WTC11 (cell line): ENCODE measurements around the gene MESD. TPM values are rescaled to one million over a fixed set of nuclear protein-coding genes. Genes with fewer than 3 reads are reported as not detected.

Source experiments
- ATAC-seq: fragments of 200-7000 bp; cut with Tn5 transposase; 2 replicates; pipeline ENCODE4 v1.10.0; 2021; ENCODE audit warnings: mild to moderate bottlenecking, moderate library complexity
- CTCF ChIA-PET: fragments of 300-600 bp; sonication (Branson Sonifier 250); formaldehyde crosslinking; loops from one replicate; lab custom pipeline; 2021; ENCODE audit warnings: antibody characterized with exemption; lab: Charles Lee
- POLR2A ChIA-PET: fragments of 350-600 bp; sonication (Branson Sonifier 250); formaldehyde crosslinking; loops from one replicate; lab custom pipeline; 2021; ENCODE audit warnings: antibody characterized with exemption; lab: Charles Lee
- DNase-seq: peaks from one replicate; pipeline ENCODE4 v3.0.0; 2021; ENCODE audit warnings: low spot score
- H3K27ac Mint-ChIP-seq: 2 replicates; pipeline ENCODE4 v1.8.0; 2021; ENCODE audit warnings: mixed read lengths
- H3K27me3 Mint-ChIP-seq: 2 replicates; pipeline ENCODE4 v1.8.0; 2021; ENCODE audit warnings: low read depth, mild to moderate bottlenecking, moderate library complexity, mixed read lengths
- H3K36me3 Mint-ChIP-seq: 2 replicates; pipeline ENCODE4 v1.8.0; 2021; ENCODE audit warnings: mixed read lengths
- H3K4me1 Mint-ChIP-seq: 2 replicates; pipeline ENCODE4 v1.8.0; 2022; ENCODE audit warnings: mixed read lengths
- H3K4me3 Mint-ChIP-seq: 2 replicates; pipeline ENCODE4 v1.8.0; 2021; ENCODE audit warnings: mild to moderate bottlenecking, moderate library complexity, mixed read lengths
- H3K9me3 Mint-ChIP-seq: 2 replicates; pipeline ENCODE4 v1.8.0; 2021; ENCODE audit warnings: mixed read lengths
- CREB1 ChIP-seq: sonication (generic); formaldehyde crosslinking; IDR thresholded peaks from 2 replicates; pipeline ENCODE4 v1.8.0; 2023; ENCODE audit warnings: mild to moderate bottlenecking, missing genetic modification reagents
- CREM ChIP-seq: sonication (generic); formaldehyde crosslinking; IDR thresholded peaks from 2 replicates; pipeline ENCODE4 v1.8.1; 2022; ENCODE audit warnings: mild to moderate bottlenecking, missing genetic modification reagents, moderate library complexity
- ELF4 ChIP-seq: sonication (generic); formaldehyde crosslinking; IDR thresholded peaks from 2 replicates; pipeline ENCODE4 v1.8.1; 2022; ENCODE audit warnings: low read depth, mild to moderate bottlenecking, moderate library complexity, missing genetic modification reagents
- EMX1 ChIP-seq: fragments of 250-450 bp; sonication (Bioruptor Pico); IDR thresholded peaks from 2 replicates; pipeline ENCODE4 v1.8.0; 2021; ENCODE audit warnings: mild to moderate bottlenecking
- ESRRA ChIP-seq: sonication (generic); formaldehyde crosslinking; IDR thresholded peaks from 2 replicates; pipeline ENCODE4 v1.8.1; 2022; ENCODE audit warnings: mild to moderate bottlenecking, missing genetic modification reagents, borderline replicate concordance
- ETV6 ChIP-seq: sonication (generic); formaldehyde crosslinking; IDR thresholded peaks from 2 replicates; pipeline ENCODE4 v1.8.1; 2022; ENCODE audit warnings: mild to moderate bottlenecking, missing genetic modification reagents
- FOXJ3 ChIP-seq: sonication (generic); formaldehyde crosslinking; IDR thresholded peaks from 2 replicates; pipeline ENCODE4 v1.9.0; 2021; ENCODE audit warnings: missing genetic modification reagents, mild to moderate bottlenecking, borderline replicate concordance
- HMGA2 ChIP-seq: fragments of 250-450 bp; sonication (Bioruptor Pico); IDR thresholded peaks from 2 replicates; pipeline ENCODE4 v1.4.0; 2021; ENCODE audit warnings: mild to moderate bottlenecking, moderate library complexity
- JUN ChIP-seq: sonication (generic); formaldehyde crosslinking; IDR thresholded peaks from 2 replicates; pipeline ENCODE4 v1.8.0; 2023; ENCODE audit warnings: mild to moderate bottlenecking, missing genetic modification reagents
- KAT7 ChIP-seq: sonication (generic); formaldehyde crosslinking; IDR thresholded peaks from 2 replicates; pipeline ENCODE4 v1.8.1; 2023; ENCODE audit warnings: missing genetic modification reagents, mild to moderate bottlenecking, borderline replicate concordance
- NFE2L1 ChIP-seq: sonication (generic); formaldehyde crosslinking; IDR thresholded peaks from 2 replicates; pipeline ENCODE4 v1.8.1; 2023; ENCODE audit warnings: missing genetic modification reagents
- PRRX2 ChIP-seq: fragments of 250-450 bp; sonication (Bioruptor Pico); IDR thresholded peaks from 2 replicates; pipeline ENCODE4 v1.8.0; 2021; ENCODE audit warnings: mild to moderate bottlenecking
- RORB ChIP-seq: fragments of 250-450 bp; sonication (Bioruptor Pico); IDR thresholded peaks from 2 replicates; pipeline ENCODE4 v1.9.0; 2021; ENCODE audit warnings: mild to moderate bottlenecking
- SMAD4 ChIP-seq: sonication (generic); formaldehyde crosslinking; IDR thresholded peaks from 2 replicates; pipeline ENCODE4 v1.8.0; 2022; ENCODE audit warnings: mild to moderate bottlenecking, missing genetic modification reagents
- SOX15 ChIP-seq: fragments of 250-450 bp; sonication (Bioruptor Pico); IDR thresholded peaks from 2 replicates; pipeline ENCODE4 v1.9.0; 2021; ENCODE audit warnings: mild to moderate bottlenecking
- TEAD1 ChIP-seq: sonication (generic); formaldehyde crosslinking; IDR thresholded peaks from 2 replicates; pipeline ENCODE4 v1.8.0; 2022; ENCODE audit warnings: mild to moderate bottlenecking, missing genetic modification reagents
- TEAD4 ChIP-seq: sonication (generic); formaldehyde crosslinking; IDR thresholded peaks from 2 replicates; pipeline ENCODE4 v1.8.0; 2022; ENCODE audit warnings: mild to moderate bottlenecking, missing genetic modification reagents
- ZNF121 ChIP-seq: sonication (generic); formaldehyde crosslinking; IDR thresholded peaks from 2 replicates; pipeline ENCODE4 v1.8.0; 2023; ENCODE audit warnings: missing genetic modification reagents
- ZNF138 ChIP-seq: sonication (generic); formaldehyde crosslinking; conservative IDR thresholded peaks from 2 replicates; pipeline ENCODE4 v1.8.1; 2022; ENCODE audit warnings: mild to moderate bottlenecking, moderate library complexity, missing genetic modification reagents
- ZNF219 ChIP-seq: sonication (generic); formaldehyde crosslinking; IDR thresholded peaks from 2 replicates; pipeline ENCODE4 v1.8.0; 2023; ENCODE audit warnings: missing genetic modification reagents, mild to moderate bottlenecking, borderline replicate concordance
- ZNF232 ChIP-seq: sonication (generic); formaldehyde crosslinking; IDR thresholded peaks from 2 replicates; pipeline ENCODE4 v1.8.0; 2022; ENCODE audit warnings: mild to moderate bottlenecking, missing genetic modification reagents
- ZNF416 ChIP-seq: fragments of 250-450 bp; sonication (Bioruptor Pico); IDR thresholded peaks from 2 replicates; pipeline ENCODE4 v1.9.0; 2021; ENCODE audit warnings: mild to moderate bottlenecking, inconsistent platforms
- ZNF423 ChIP-seq: fragments of 250-450 bp; sonication (Bioruptor Pico); IDR thresholded peaks from 2 replicates; pipeline ENCODE4 v2.1.2; 2022; ENCODE audit warnings: mild to moderate bottlenecking, moderate library complexity
- total RNA-seq: library from RNA; stranded (reverse); gene quantifications from 3 replicates; pipeline ENCODE4 v1.2.3, GENCODE V29; 2021
- TF ChIP-seq, protein P1 (sequence below): sonication (generic); formaldehyde crosslinking; IDR thresholded peaks from 2 replicates; pipeline ENCODE4 v1.8.0; 2022; ENCODE audit warnings: mild to moderate bottlenecking, missing genetic modification reagents
- TF ChIP-seq, protein P2 (sequence below): sonication (generic); formaldehyde crosslinking; conservative IDR thresholded peaks from 2 replicates; pipeline ENCODE4 v1.8.1; 2023; ENCODE audit warnings: mild to moderate bottlenecking, low read depth, missing genetic modification reagents, moderate library complexity
- TF ChIP-seq, protein P3 (sequence below): fragments of 250-450 bp; sonication (Bioruptor Pico); IDR thresholded peaks from 2 replicates; pipeline ENCODE4 v1.8.0; 2021; ENCODE audit warnings: mild to moderate bottlenecking
- TF ChIP-seq, protein P4 (sequence below): sonication (generic); formaldehyde crosslinking; IDR thresholded peaks from 2 replicates; pipeline ENCODE4 v1.8.1; 2023; ENCODE audit warnings: mild to moderate bottlenecking, missing genetic modification reagents
- TF ChIP-seq, protein P5 (sequence below): sonication (generic); formaldehyde crosslinking; IDR thresholded peaks from 2 replicates; pipeline ENCODE4 v1.8.1; 2022; ENCODE audit warnings: low read depth, missing genetic modification reagents, borderline replicate concordance
- TF ChIP-seq, protein P6 (sequence below): sonication (generic); formaldehyde crosslinking; IDR thresholded peaks from 2 replicates; pipeline ENCODE4 v1.8.1; 2023; ENCODE audit warnings: mild to moderate bottlenecking, moderate library complexity, missing genetic modification reagents

MESD gene
- total RNA-seq, 1 experiment from 2014 or later: 28.3 TPM

DNA sequence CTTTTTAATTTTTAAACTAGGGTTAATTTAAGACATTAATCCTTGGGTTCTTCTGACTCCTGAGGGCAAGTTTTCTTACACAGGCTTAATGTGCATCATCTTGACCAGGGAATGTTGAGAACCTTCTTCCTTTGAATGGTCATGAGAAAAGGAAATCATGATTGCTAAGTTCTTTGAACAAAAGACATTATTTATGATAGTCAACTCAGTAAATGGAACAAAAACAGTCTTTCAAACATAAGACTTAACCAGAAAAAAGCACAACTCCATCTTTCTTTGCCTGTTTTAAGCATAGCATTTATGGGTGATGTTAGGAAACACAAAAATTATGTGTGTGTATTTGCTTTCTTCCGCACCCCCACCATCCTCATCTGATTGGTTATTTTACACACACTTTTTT is 16.5 kb upstream of the MESD start:
- Mint-ChIP-seq H3K4me3 (no peak overlapping the region), H3K36me3 (peaks cover 4% of the 10 kb centered on the region; the same call in 1 of the 2 replicates), H3K27me3 (peaks cover 2% of the 10 kb centered on the region; the same call in 1 of the 2 replicates), H3K4me1 (peaks cover 3% of the 10 kb centered on the region; the same call in 1 of the 2 replicates), H3K27ac (no peak overlapping the region), H3K9me3 (no peaks in the 10 kb centered on the region)
- DNase-seq (no peak), ATAC-seq (no peak)
- ChIA-PET POLR2A (no interaction called here), CTCF (interaction anchor here (1.0 to 1.9 kb wide), 2 partner anchors 15 to 260 kb away, joined by 5 to 6 read pairs; no protein-coding TSS in a partner anchor)
- no peak for TF ChIP-seq JUN
- TF ChIP-seq, protein P1, sequence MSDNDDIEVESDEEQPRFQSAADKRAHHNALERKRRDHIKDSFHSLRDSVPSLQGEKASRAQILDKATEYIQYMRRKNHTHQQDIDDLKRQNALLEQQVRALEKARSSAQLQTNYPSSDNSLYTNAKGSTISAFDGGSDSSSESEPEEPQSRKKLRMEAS (CRISPR knock-in tag): no peak
- no peak for TF ChIP-seq CREM
- no peak for TF ChIP-seq CREB1 (CRISPR knock-in tag)
- no peak for TF ChIP-seq SMAD4 (CRISPR knock-in tag)
- TF ChIP-seq EMX1 (CRISPR knock-in tag): no peak
- no peak for TF ChIP-seq ZNF423 (CRISPR knock-in tag)
- TF ChIP-seq ZNF232: no peak
- no peak for TF ChIP-seq ESRRA (CRISPR knock-in tag)
- TF ChIP-seq, protein P2, sequence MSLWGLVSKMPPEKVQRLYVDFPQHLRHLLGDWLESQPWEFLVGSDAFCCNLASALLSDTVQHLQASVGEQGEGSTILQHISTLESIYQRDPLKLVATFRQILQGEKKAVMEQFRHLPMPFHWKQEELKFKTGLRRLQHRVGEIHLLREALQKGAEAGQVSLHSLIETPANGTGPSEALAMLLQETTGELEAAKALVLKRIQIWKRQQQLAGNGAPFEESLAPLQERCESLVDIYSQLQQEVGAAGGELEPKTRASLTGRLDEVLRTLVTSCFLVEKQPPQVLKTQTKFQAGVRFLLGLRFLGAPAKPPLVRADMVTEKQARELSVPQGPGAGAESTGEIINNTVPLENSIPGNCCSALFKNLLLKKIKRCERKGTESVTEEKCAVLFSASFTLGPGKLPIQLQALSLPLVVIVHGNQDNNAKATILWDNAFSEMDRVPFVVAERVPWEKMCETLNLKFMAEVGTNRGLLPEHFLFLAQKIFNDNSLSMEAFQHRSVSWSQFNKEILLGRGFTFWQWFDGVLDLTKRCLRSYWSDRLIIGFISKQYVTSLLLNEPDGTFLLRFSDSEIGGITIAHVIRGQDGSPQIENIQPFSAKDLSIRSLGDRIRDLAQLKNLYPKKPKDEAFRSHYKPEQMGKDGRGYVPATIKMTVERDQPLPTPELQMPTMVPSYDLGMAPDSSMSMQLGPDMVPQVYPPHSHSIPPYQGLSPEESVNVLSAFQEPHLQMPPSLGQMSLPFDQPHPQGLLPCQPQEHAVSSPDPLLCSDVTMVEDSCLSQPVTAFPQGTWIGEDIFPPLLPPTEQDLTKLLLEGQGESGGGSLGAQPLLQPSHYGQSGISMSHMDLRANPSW (CRISPR knock-in tag): no peak
- TF ChIP-seq NFE2L1 (CRISPR knock-in tag): no peak
- TF ChIP-seq PRRX2 (CRISPR knock-in tag): no peak
- TF ChIP-seq KAT7 (CRISPR knock-in tag): no peak
- TF ChIP-seq ZNF219 (CRISPR knock-in tag): no peak
- no peak for TF ChIP-seq RORB (CRISPR knock-in tag)
- TF ChIP-seq, protein P3, sequence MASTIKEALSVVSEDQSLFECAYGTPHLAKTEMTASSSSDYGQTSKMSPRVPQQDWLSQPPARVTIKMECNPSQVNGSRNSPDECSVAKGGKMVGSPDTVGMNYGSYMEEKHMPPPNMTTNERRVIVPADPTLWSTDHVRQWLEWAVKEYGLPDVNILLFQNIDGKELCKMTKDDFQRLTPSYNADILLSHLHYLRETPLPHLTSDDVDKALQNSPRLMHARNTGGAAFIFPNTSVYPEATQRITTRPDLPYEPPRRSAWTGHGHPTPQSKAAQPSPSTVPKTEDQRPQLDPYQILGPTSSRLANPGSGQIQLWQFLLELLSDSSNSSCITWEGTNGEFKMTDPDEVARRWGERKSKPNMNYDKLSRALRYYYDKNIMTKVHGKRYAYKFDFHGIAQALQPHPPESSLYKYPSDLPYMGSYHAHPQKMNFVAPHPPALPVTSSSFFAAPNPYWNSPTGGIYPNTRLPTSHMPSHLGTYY: no peak
- TF ChIP-seq HMGA2: no peak

DNA sequence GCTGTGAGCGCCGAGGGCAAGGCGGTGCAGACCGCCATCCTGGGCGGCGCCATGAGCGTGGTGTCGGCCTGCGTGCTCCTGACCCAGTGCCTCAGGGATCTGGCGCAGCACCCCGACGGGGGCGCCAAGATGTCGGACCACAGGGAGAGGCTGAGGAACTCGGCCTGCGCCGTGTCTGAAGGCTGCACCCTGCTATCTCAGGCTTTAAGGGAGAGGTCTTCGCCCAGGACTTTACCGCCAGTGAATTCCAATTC is 13.4 kb upstream of the MESD start:
- ChIA-PET POLR2A (no interaction called here), CTCF (interaction anchor here (1.5 to 3.1 kb wide), 4 partner anchors 27 to 263 kb away, joined by 3 to 37 read pairs (median 4); partner anchors contain the start of gene CEMIP)
- H3K4me1 Mint-ChIP-seq: peaks cover 13% of the 10 kb centered on the region
- ATAC-seq (no peak), DNase-seq (no peak)
- H3K4me3 Mint-ChIP-seq: no peak overlapping the region
- H3K36me3 Mint-ChIP-seq: peaks cover 4% of the 10 kb centered on the region; the same call in 1 of the 2 replicates
- peaks cover 10% of the 10 kb centered on the region for H3K27me3 Mint-ChIP-seq
- no peaks in the 10 kb centered on the region for H3K9me3 Mint-ChIP-seq
- no peak overlapping the region for H3K27ac Mint-ChIP-seq
- no peak for TF ChIP-seq TEAD4 (CRISPR knock-in tag)
- TF ChIP-seq ETV6 (CRISPR knock-in tag): no peak
- no peak for TF ChIP-seq TEAD1 (CRISPR knock-in tag)
- no peak for TF ChIP-seq SOX15 (CRISPR knock-in tag)
- TF ChIP-seq, protein P4, sequence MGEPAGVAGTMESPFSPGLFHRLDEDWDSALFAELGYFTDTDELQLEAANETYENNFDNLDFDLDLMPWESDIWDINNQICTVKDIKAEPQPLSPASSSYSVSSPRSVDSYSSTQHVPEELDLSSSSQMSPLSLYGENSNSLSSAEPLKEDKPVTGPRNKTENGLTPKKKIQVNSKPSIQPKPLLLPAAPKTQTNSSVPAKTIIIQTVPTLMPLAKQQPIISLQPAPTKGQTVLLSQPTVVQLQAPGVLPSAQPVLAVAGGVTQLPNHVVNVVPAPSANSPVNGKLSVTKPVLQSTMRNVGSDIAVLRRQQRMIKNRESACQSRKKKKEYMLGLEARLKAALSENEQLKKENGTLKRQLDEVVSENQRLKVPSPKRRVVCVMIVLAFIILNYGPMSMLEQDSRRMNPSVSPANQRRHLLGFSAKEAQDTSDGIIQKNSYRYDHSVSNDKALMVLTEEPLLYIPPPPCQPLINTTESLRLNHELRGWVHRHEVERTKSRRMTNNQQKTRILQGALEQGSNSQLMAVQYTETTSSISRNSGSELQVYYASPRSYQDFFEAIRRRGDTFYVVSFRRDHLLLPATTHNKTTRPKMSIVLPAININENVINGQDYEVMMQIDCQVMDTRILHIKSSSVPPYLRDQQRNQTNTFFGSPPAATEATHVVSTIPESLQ (CRISPR knock-in tag): no peak
- no peak for TF ChIP-seq ZNF121
- TF ChIP-seq, protein P5, sequence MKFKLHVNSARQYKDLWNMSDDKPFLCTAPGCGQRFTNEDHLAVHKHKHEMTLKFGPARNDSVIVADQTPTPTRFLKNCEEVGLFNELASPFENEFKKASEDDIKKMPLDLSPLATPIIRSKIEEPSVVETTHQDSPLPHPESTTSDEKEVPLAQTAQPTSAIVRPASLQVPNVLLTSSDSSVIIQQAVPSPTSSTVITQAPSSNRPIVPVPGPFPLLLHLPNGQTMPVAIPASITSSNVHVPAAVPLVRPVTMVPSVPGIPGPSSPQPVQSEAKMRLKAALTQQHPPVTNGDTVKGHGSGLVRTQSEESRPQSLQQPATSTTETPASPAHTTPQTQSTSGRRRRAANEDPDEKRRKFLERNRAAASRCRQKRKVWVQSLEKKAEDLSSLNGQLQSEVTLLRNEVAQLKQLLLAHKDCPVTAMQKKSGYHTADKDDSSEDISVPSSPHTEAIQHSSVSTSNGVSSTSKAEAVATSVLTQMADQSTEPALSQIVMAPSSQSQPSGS (CRISPR knock-in tag): no peak
- TF ChIP-seq ZNF138 (CRISPR knock-in tag): no peak
- no peak for TF ChIP-seq JUN
- TF ChIP-seq, protein P6, sequence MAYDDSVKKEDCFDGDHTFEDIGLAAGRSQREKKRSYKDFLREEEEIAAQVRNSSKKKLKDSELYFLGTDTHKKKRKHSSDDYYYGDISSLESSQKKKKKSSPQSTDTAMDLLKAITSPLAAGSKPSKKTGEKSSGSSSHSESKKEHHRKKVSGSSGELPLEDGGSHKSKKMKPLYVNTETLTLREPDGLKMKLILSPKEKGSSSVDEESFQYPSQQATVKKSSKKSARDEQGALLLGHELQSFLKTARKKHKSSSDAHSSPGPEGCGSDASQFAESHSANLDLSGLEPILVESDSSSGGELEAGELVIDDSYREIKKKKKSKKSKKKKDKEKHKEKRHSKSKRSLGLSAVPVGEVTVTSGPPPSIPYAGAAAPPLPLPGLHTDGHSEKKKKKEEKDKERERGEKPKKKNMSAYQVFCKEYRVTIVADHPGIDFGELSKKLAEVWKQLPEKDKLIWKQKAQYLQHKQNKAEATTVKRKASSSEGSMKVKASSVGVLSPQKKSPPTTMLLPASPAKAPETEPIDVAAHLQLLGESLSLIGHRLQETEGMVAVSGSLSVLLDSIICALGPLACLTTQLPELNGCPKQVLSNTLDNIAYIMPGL (CRISPR knock-in tag): no peak
- no peak for TF ChIP-seq ELF4 (CRISPR knock-in tag)
- no peak for TF ChIP-seq FOXJ3 (CRISPR knock-in tag)
- TF ChIP-seq EMX1 (CRISPR knock-in tag): no peak
- TF ChIP-seq ZNF416: no peak
